KMS-11 (cell line): ENCODE data around the gene FECH.

Source experiments
- H2AFZ ChIP-seq: fragments of 200-600 bp; sonication (generic); 2 replicates; pipeline ENCODE4 v1.6.1; 2016; ENCODE audit warnings: antibody characterized with exemption, mixed run types, low read depth
- H3K27ac ChIP-seq: fragments of 200-600 bp; sonication (generic); 2 replicates; pipeline ENCODE4 v1.6.1; 2016; ENCODE audit warnings: mild to moderate bottlenecking, mixed run types
- H3K27me3 ChIP-seq: fragments of 200-600 bp; sonication (generic); 2 replicates; pipeline ENCODE4 v1.6.1; 2017; ENCODE audit warnings: mild to moderate bottlenecking, low read depth, mixed run types, moderate library complexity; ENCODE audit not compliant: insufficient read depth
- H3K36me3 ChIP-seq: fragments of 200-600 bp; sonication (generic); 2 replicates; pipeline ENCODE4 v1.6.1; 2017; ENCODE audit warnings: mild to moderate bottlenecking, mixed run types; ENCODE audit not compliant: insufficient read depth
- H3K4me1 ChIP-seq: fragments of 200-600 bp; sonication (generic); 2 replicates; pipeline ENCODE4 v1.6.1; 2016; ENCODE audit warnings: mild to moderate bottlenecking, low read depth, mixed run types; ENCODE audit not compliant: poor library complexity, severe bottlenecking
- H3K4me2 ChIP-seq: fragments of 200-600 bp; sonication (generic); 2 replicates; pipeline ENCODE4 v1.7.0; 2016; ENCODE audit warnings: mild to moderate bottlenecking, mixed run types
- H3K4me3 ChIP-seq: fragments of 200-600 bp; sonication (generic); IDR thresholded peaks from 2 replicates; pipeline ENCODE4 v1.6.1; 2017; ENCODE audit warnings: low read depth, low read length, mixed read lengths; ENCODE audit not compliant: insufficient read depth
- H3K79me2 ChIP-seq: fragments of 200-600 bp; sonication (generic); 2 replicates; pipeline ENCODE4 v1.6.1; 2016; ENCODE audit warnings: low read depth, mixed run types; ENCODE audit not compliant: insufficient read depth
- H3K9ac ChIP-seq: fragments of 200-600 bp; sonication (generic); 2 replicates; pipeline ENCODE4 v1.6.1; 2016; ENCODE audit warnings: mild to moderate bottlenecking, mixed run types
- H4K20me1 ChIP-seq: fragments of 200-600 bp; sonication (generic); 2 replicates; pipeline ENCODE4 v1.6.1; 2016; ENCODE audit warnings: mild to moderate bottlenecking, mixed run types; ENCODE audit not compliant: insufficient read depth
- CTCF ChIP-seq: fragments of 200-600 bp; sonication (generic); conservative IDR thresholded peaks from 2 replicates; pipeline ENCODE4 v1.6.1; 2017; ENCODE audit warnings: low read depth, mild to moderate bottlenecking, antibody characterized with exemption, low read length, moderate library complexity, mixed read lengths

FECH gene

GRCh38 chr18:57561261-57561660 is 25.2 kb downstream of the FECH start:
- H3K4me3 ChIP-seq = no peak overlapping the region
- H3K4me1 ChIP-seq = peaks cover 20% of the 10 kb centered on the region
- H4K20me1 ChIP-seq = no peaks in the 10 kb centered on the region
- H3K27me3 ChIP-seq = no peaks in the 10 kb centered on the region
- TF ChIP-seq CTCF = no peak
- peak overlapping the region; percentile 18 for H3K4me2 ChIP-seq
- H3K27ac ChIP-seq = no peak overlapping the region
- no peaks in the 10 kb centered on the region for H3K79me2 ChIP-seq
- no peak overlapping the region for H3K9ac ChIP-seq
- H2AFZ ChIP-seq = peak overlapping the region; percentile 15; the same call in 1 of the 2 replicates
- no peaks in the 10 kb centered on the region for H3K36me3 ChIP-seq

GRCh38 chr18:57559314-57559713 is 27.2 kb downstream of the FECH start:
- Histone ChIP-seq H3K36me3 (no peaks in the 10 kb centered on the region), H3K27ac (no peak overlapping the region), H3K9ac (no peak overlapping the region), H3K4me1 (peaks cover 20% of the 10 kb centered on the region), H4K20me1 (no peaks in the 10 kb centered on the region), H2AFZ (no peak overlapping the region), H3K4me2 (no peak overlapping the region), H3K79me2 (no peaks in the 10 kb centered on the region), H3K27me3 (no peaks in the 10 kb centered on the region), H3K4me3 (no peak overlapping the region)
- TF ChIP-seq CTCF = no peak

- Histone ChIP-seq H3K4me3 (no peak overlapping the region), H3K4me1 (no peaks in the 10 kb centered on the region), H3K79me2 (no peaks in the 10 kb centered on the region), H4K20me1 (no peaks in the 10 kb centered on the region), H3K36me3 (no peaks in the 10 kb centered on the region), H3K27me3 (no peaks in the 10 kb centered on the region), H2AFZ (no peak overlapping the region), H3K27ac (no peak overlapping the region), H3K9ac (no peak overlapping the region), H3K4me2 (no peak overlapping the region)
- no peak for TF ChIP-seq CTCF
These were observed 31.4 kb downstream of the FECH start for GRCh38 chr18:57555134-57555533.

- Histone ChIP-seq H3K27ac (no peak overlapping the region), H3K4me1 (no peaks in the 10 kb centered on the region), H2AFZ (no peak overlapping the region), H4K20me1 (no peaks in the 10 kb centered on the region), H3K27me3 (no peaks in the 10 kb centered on the region), H3K79me2 (no peaks in the 10 kb centered on the region), H3K36me3 (no peaks in the 10 kb centered on the region), H3K9ac (no peak overlapping the region), H3K4me2 (no peak overlapping the region), H3K4me3 (no peak overlapping the region)
- TF ChIP-seq CTCF = no peak
These were observed 36.0 kb downstream of the FECH start for GRCh38 chr18:57550510-57550909.
